Type B pancreatic cell (in vitro differentiated cells): Measurements from ENCODE around the gene ZSCAN16. TPM values are rescaled to one million over a fixed set of nuclear protein-coding genes. Genes with fewer than 3 reads are reported as not detected.

ENCODE experiments used
- DNase-seq: peaks from one replicate; pipeline ENCODE4 v3.0.0; 2021; ENCODE audit warnings: mixed read lengths; ENCODE audit not compliant: unreplicated experiment; ENCODE audit errors: extremely low spot score
- H3K27ac Mint-ChIP-seq: 2 replicates; pipeline ENCODE4 v1.8.0; 2021; ENCODE audit warnings: mild to moderate bottlenecking, mixed read lengths
- H3K27me3 Mint-ChIP-seq: 2 replicates; pipeline ENCODE4 v1.8.0; 2021; ENCODE audit warnings: mixed read lengths
- H3K36me3 Mint-ChIP-seq: 2 replicates; pipeline ENCODE4 v1.8.0; 2021; ENCODE audit warnings: mixed read lengths
- H3K4me1 Mint-ChIP-seq: one replicate; pipeline ENCODE4 v1.8.0; 2021; ENCODE audit warnings: mixed read lengths; ENCODE audit not compliant: unreplicated experiment
- H3K4me3 Mint-ChIP-seq: 2 replicates; pipeline ENCODE4 v1.8.0; 2021; ENCODE audit warnings: mild to moderate bottlenecking, mixed read lengths
- H3K9me3 Mint-ChIP-seq: 2 replicates; pipeline ENCODE4 v1.8.0; 2021; ENCODE audit warnings: mixed read lengths
- total RNA-seq: library from RNA; stranded (reverse); gene quantifications from 2 replicates; pipeline ENCODE4 v1.2.1, GENCODE V29; 2021; ENCODE audit warnings: low replicate concordance
- TF ChIP-seq, protein P1 (sequence below): fragments of 200-600 bp; sonication (generic); conservative IDR thresholded peaks from 2 replicates; pipeline ENCODE4 v1.5.0; 2021; ENCODE audit warnings: antibody characterized with exemption, mild to moderate bottlenecking

Gene ZSCAN16
- total RNA-seq, 1 donor from 2014 or later = 8.9 TPM

DNA sequence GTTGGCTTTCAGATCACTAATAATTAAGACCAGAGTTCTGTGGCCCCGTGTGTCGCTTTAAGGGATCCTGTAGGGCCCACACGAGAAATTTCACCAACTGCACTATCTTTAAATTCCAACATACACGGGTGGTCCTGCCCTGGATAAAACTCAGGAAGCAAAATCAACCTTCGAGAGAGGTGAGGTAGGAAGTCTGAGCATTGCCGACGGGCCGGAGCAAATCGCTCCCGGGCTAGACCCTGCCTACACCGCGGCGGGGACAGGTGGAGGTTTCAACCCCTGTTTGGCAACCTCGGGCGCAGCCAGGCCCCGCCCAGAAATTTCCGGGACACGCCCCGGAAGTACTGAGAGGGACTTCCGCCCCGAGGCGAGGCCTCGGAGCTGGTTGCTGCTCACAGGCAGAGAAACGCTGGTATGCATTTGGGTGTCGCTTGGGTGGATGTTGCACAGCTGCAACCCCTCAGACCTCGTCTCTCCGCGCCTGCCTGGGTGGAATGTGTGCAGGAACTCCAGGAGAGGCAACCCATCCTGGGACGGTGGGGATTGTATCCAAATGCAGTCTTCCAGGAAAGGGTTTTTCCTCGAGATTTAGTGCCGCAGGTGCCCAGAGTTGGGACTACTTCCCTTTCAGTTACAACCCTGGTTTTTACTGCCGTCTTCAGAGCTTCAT lies 37.1 kb downstream of the ZSCAN16 start:
- Mint-ChIP-seq H3K36me3 (peaks cover 39% of the 10 kb centered on the region), H3K9me3 (peaks cover 18% of the 10 kb centered on the region), H3K4me1 (peaks cover 5% of the 10 kb centered on the region), H3K27me3 (no peaks in the 10 kb centered on the region), H3K4me3 (peak overlapping the region; percentile 84), H3K27ac (no peak overlapping the region)
- DNase-seq = peak; percentile 78
- TF ChIP-seq, protein P1, sequence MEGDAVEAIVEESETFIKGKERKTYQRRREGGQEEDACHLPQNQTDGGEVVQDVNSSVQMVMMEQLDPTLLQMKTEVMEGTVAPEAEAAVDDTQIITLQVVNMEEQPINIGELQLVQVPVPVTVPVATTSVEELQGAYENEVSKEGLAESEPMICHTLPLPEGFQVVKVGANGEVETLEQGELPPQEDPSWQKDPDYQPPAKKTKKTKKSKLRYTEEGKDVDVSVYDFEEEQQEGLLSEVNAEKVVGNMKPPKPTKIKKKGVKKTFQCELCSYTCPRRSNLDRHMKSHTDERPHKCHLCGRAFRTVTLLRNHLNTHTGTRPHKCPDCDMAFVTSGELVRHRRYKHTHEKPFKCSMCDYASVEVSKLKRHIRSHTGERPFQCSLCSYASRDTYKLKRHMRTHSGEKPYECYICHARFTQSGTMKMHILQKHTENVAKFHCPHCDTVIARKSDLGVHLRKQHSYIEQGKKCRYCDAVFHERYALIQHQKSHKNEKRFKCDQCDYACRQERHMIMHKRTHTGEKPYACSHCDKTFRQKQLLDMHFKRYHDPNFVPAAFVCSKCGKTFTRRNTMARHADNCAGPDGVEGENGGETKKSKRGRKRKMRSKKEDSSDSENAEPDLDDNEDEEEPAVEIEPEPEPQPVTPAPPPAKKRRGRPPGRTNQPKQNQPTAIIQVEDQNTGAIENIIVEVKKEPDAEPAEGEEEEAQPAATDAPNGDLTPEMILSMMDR = no peak

GRCh38 chr6:28165563-28165962 lies 41.2 kb downstream of the ZSCAN16 start:
- TF ChIP-seq, protein P1 = no peak
- H3K4me3 Mint-ChIP-seq = no peak overlapping the region
- H3K27me3 Mint-ChIP-seq = no peaks in the 10 kb centered on the region
- DNase-seq = no peak
- H3K4me1 Mint-ChIP-seq = peaks cover 5% of the 10 kb centered on the region
- H3K36me3 Mint-ChIP-seq = peaks cover 11% of the 10 kb centered on the region
- H3K9me3 Mint-ChIP-seq = peaks cover 12% of the 10 kb centered on the region
- no peak overlapping the region for H3K27ac Mint-ChIP-seq

- Mint-ChIP-seq H3K36me3 (peaks cover 10% of the 10 kb centered on the region), H3K9me3 (peaks cover 5% of the 10 kb centered on the region), H3K27ac (no peak overlapping the region), H3K27me3 (no peaks in the 10 kb centered on the region), H3K4me3 (no peak overlapping the region), H3K4me1 (peaks cover 4% of the 10 kb centered on the region)
- DNase-seq = no peak
- TF ChIP-seq, protein P1 = no peak
Observed at GRCh38 chr6:28167068-28167467, 42.7 kb downstream of the ZSCAN16 start.

DNA sequence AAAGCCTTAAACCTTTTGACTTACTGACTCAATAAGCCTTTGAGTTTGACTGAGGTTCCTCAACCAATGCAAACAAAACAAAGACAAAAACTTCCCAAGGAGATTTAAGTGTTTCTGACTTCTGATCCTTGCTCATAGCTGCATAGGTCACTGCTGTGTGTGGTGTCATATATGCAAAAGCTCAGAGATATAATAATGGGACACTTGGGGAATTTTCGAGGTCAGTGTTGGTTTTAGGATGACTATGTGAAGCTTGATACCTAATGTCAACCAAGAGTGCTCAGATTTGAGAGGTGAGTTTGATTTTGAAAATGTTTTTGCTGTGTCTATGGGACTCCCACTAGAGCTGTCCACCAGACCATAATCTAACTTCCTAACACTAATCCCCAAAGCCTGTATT lies 43.5 kb downstream of the ZSCAN16 start:
- Mint-ChIP-seq H3K9me3 (no peaks in the 10 kb centered on the region), H3K36me3 (peaks cover 7% of the 10 kb centered on the region), H3K4me3 (no peak overlapping the region), H3K4me1 (no peaks in the 10 kb centered on the region), H3K27ac (no peak overlapping the region), H3K27me3 (no peaks in the 10 kb centered on the region)
- no peak for DNase-seq
- TF ChIP-seq, protein P1 = no peak

DNA sequence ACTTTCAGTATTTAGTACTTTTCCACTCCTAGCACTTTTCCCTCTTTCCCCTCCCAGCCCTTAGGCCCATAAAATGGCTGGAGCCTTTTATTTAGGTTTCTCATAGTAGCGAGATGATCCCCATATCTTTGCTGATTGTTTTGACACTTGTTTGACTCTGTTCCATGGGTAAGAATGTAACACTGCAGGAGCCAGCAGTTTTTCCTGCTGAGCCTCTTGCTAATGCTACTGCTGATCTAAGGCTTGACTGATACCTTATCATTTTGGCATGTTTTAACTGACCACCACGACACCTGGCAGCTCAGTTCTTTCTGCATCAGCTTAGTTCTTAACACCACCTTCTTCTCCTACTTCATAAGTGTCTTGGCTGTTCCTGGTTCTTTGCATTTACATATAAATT lies 46.9 kb downstream of the ZSCAN16 start:
- DNase-seq = no peak
- H3K27me3 Mint-ChIP-seq = peaks cover 3% of the 10 kb centered on the region

More for the DNA sequence above, 46.9 kb downstream of the ZSCAN16 start:
- peaks cover 4% of the 10 kb centered on the region for H3K9me3 Mint-ChIP-seq
- H3K4me3 Mint-ChIP-seq = no peak overlapping the region
- H3K27ac Mint-ChIP-seq = no peak overlapping the region
- H3K4me1 Mint-ChIP-seq = no peaks in the 10 kb centered on the region
- TF ChIP-seq, protein P1 = no peak
- H3K36me3 Mint-ChIP-seq = peaks cover 7% of the 10 kb centered on the region
